Left colon (tissue), 2 donors: Measurements from ENCODE around the gene FGD4. TPM values are rescaled to one million over a fixed set of nuclear protein-coding genes. Genes with fewer than 3 reads are reported as not detected.

Experiments used
- ATAC-seq: fragments of 200-7000 bp; cut with Tn5 transposase; one replicate; pipeline ENCODE4 v1.9.1; 2020; ENCODE audit warnings: mild to moderate bottlenecking, moderate library complexity
- DNase-seq, 2 donors: peaks; one replicate each; pipeline ENCODE4 v3.0.0-alpha.2; 2020
- intact Hi-C, 2 donors: fragments of 100-400 bp; cut with DNase I in 1 of 2; cut with micrococcal nuclease in 1 of 2; formaldehyde crosslinking; loops; one replicate each; pipeline versions ENCODE4 v1.11.2 to v1.14.0; 2022; cut with DNase I, micrococcal nuclease
- total RNA-seq, 2 donors: library from RNA; stranded (reverse); fragmentation: NEBNext Ultra II Directional; extraction: Animal tissue kit (Norgen Biotek cat#: 25700); gene quantifications; one replicate each; pipeline ENCODE4 v1.2.1, GENCODE V29; 2021
- donor health status: DM: no; HTN: no; CAD: no.
- donor health status: DM: yes; HTN: yes; CAD: no.

The FGD4 gene
- total RNA-seq, 2 donors from 2014 or later, result 54.6 to 84.0 TPM

- no peak for ATAC-seq
- no peak for DNase-seq
- intact Hi-C loops, result no loop called here
Observed at GRCh38 chr12:32679920-32680237, 280.5 kb downstream of the FGD4 start.

GRCh38 chr12:32680787-32681186 is 281.4 kb downstream of the FGD4 start:
- ATAC-seq (no peak), DNase-seq (no peak)
- intact Hi-C loops, result no loop called here

GRCh38 chr12:32681272-32681671 is 281.9 kb downstream of the FGD4 start:
- no peak for ATAC-seq
- intact Hi-C loops, result no loop called here
- DNase-seq, result no peak

- no peak for ATAC-seq
- intact Hi-C loops, result no loop called here
- no peak for DNase-seq
Observed at GRCh38 chr12:32686340-32686739, 287.0 kb downstream of the FGD4 start.

- intact Hi-C loops, result no loop called here
- DNase-seq (no peak), ATAC-seq (no peak)
Observed at GRCh38 chr12:32688786-32689185, 289.4 kb downstream of the FGD4 start.

GRCh38 chr12:32690927-32691326 is 291.6 kb downstream of the FGD4 start:
- intact Hi-C loops, result no loop called here
- DNase-seq, result no peak
- no peak for ATAC-seq

GRCh38 chr12:32692358-32692757 is 293.0 kb downstream of the FGD4 start:
- no peak for DNase-seq
- intact Hi-C loops, result no loop called here
- no peak for ATAC-seq

- no peak for ATAC-seq
- intact Hi-C loops, result no loop called here
Observed at GRCh38 chr12:32693036-32693435, 293.7 kb downstream of the FGD4 start.

More at GRCh38 chr12:32693036-32693435, 293.7 kb downstream of the FGD4 start:
- DNase-seq, result no peak
